B cell (primary cell): ENCODE measurements around the gene TSPAN18. TPM values are rescaled to one million over a fixed set of nuclear protein-coding genes. Genes with fewer than 3 reads are reported as not detected.

Experiments
- ATAC-seq: fragments of 200-7000 bp; cut with Tn5 transposase; one replicate; pipeline ENCODE4 v1.10.0; 2021; ENCODE audit warnings: low read depth, mild to moderate bottlenecking, moderate number of reproducible peaks, moderate library complexity
- CTCF ChIA-PET: fragments of 350-600 bp; sonication (Branson Sonifier 250); formaldehyde crosslinking; loops from one replicate; lab custom pipeline; 2021; ENCODE audit warnings: antibody characterized with exemption, inconsistent platforms; lab: Charles Lee
- POLR2A ChIA-PET: fragments of 350-600 bp; sonication (Branson Sonifier 250); formaldehyde crosslinking; loops from one replicate; lab custom pipeline; 2021; ENCODE audit warnings: antibody characterized with exemption; lab: Charles Lee
- DNase-seq: peaks from one replicate; pipeline ENCODE4 v3.0.0; 2013
- H2AFZ ChIP-seq: 2 replicates; pipeline ENCODE4 v1.6.1; 2012; ENCODE audit warnings: mild to moderate bottlenecking, low read depth, low read length; ENCODE audit not compliant: insufficient read depth, poor library complexity, severe bottlenecking
- H3K27ac ChIP-seq, 2 donors: 1 replicate in 1 of 2; 2 replicates in 1 of 2; pipeline ENCODE4 v1.5.1; 2012 to 2013; ENCODE audit warnings: low read length in 2 of 2, mild to moderate bottlenecking in 2 of 2, moderate library complexity in 1 of 2
- H3K27me3 ChIP-seq, 4 experiments: fragments of 200-600 bp in 1 of 4; sonication (generic) in 1 of 4; replicated peaks in 1 of 4; 1 replicate in 2 of 4; 2 replicates in 2 of 4; pipeline versions ENCODE4 v1.6.1 to v1.7.0; 2013 to 2016; ENCODE audit warnings: low read length in 3 of 4, mild to moderate bottlenecking in 2 of 4, mixed read lengths in 1 of 4, moderate library complexity in 1 of 4; ENCODE audit not compliant: insufficient read depth in 4 of 4, control insufficient read depth in 3 of 4; ENCODE audit errors: control extremely low read depth in 1 of 4
- H3K36me3 ChIP-seq, 2 experiments: replicated peaks in 1 of 2; 1 replicate in 1 of 2; 2 replicates in 1 of 2; pipeline versions ENCODE4 v1.6.1 to v1.7.1; 2013; ENCODE audit warnings: low read length in 1 of 2; ENCODE audit not compliant: insufficient read depth in 2 of 2, control insufficient read depth in 1 of 2; ENCODE audit errors: control extremely low read depth in 1 of 2, extremely low read depth in 1 of 2
- H3K4me1 ChIP-seq, 2 donors: fragments of 200-600 bp in 1 of 2; sonication (generic) in 1 of 2; 1 replicate in 1 of 2; 2 replicates in 1 of 2; pipeline versions ENCODE4 v1.5.1 to v1.6.1; 2013 to 2017; ENCODE audit warnings: low read length in 2 of 2; ENCODE audit not compliant: control insufficient read depth in 2 of 2, insufficient read depth in 2 of 2
- H3K4me2 ChIP-seq: replicated peaks from 2 replicates; pipeline ENCODE3; 2012; ENCODE audit warnings: mild to moderate bottlenecking, low read depth, low read length; ENCODE audit not compliant: poor library complexity, severe bottlenecking
- H3K4me3 ChIP-seq, 5 experiments: fragments of 200-600 bp in 1 of 5; sonication (generic) in 1 of 5; 1 replicate in 3 of 5; 2 replicates in 2 of 5; pipeline versions ENCODE4 v1.5.1 to v1.7.0; 2011 to 2016; ENCODE audit warnings: low read length in 4 of 5, mild to moderate bottlenecking in 4 of 5, low read depth in 2 of 5, control low read depth in 1 of 5, moderate library complexity in 1 of 5; ENCODE audit not compliant: insufficient read depth in 1 of 5; ENCODE audit errors: control extremely low read depth in 1 of 5, extremely low read depth in 1 of 5
- H3K79me2 ChIP-seq: fragments of 200-600 bp; sonication (generic); one replicate; pipeline ENCODE4 v1.6.0; 2016; ENCODE audit warnings: low read length; ENCODE audit not compliant: control insufficient read depth, insufficient read depth
- H3K9ac ChIP-seq: fragments of 200-600 bp; sonication (generic); 2 replicates; pipeline ENCODE4 v1.6.1; 2017; ENCODE audit warnings: mild to moderate bottlenecking, low read length, moderate library complexity
- H3K9me3 ChIP-seq, 3 donors: one replicate each; pipeline versions ENCODE4 v1.6.1 to v1.7.1; 2013; ENCODE audit warnings: low read length in 2 of 3; ENCODE audit not compliant: control insufficient read depth in 2 of 3, insufficient read depth in 1 of 3; ENCODE audit errors: control extremely low read depth in 1 of 3
- H4K20me1 ChIP-seq: 2 replicates; pipeline ENCODE4 v1.6.0; 2012; ENCODE audit warnings: mild to moderate bottlenecking, low read length; ENCODE audit not compliant: insufficient read depth, control insufficient read depth, poor library complexity, severe bottlenecking
- H3K27ac Mint-ChIP-seq: one replicate; pipeline ENCODE4 v1.8.0; 2021; ENCODE audit warnings: mixed read lengths
- H3K27me3 Mint-ChIP-seq: one replicate; pipeline ENCODE4 v1.8.0; 2021; ENCODE audit warnings: mixed read lengths
- H3K4me1 Mint-ChIP-seq: one replicate; pipeline ENCODE4 v1.8.0; 2021; ENCODE audit warnings: mixed read lengths
- H3K4me3 Mint-ChIP-seq: one replicate; pipeline ENCODE4 v1.8.0; 2021; ENCODE audit warnings: mixed read lengths
- H3K9me3 Mint-ChIP-seq: one replicate; pipeline ENCODE4 v1.8.0; 2022; ENCODE audit warnings: mixed read lengths; ENCODE audit not compliant: insufficient read depth
- CTCF ChIP-seq: fragments of 200-600 bp; IDR thresholded peaks from one replicate; pipeline ENCODE4 v1.8.0; 2022; ENCODE audit warnings: antibody characterized with exemption, mild to moderate bottlenecking
- EZH2 ChIP-seq: IDR thresholded peaks from 2 replicates; pipeline ENCODE4 v1.6.1; 2012; ENCODE audit warnings: borderline replicate concordance, low read depth, mild to moderate bottlenecking, moderate library complexity, low read length; ENCODE audit not compliant: insufficient read depth, poor library complexity, severe bottlenecking
- WGBS: methylation state at CpG from one replicate; pipeline ENCODE4 v1.1.5; 2013; ENCODE audit warnings: missing lambda C conversion rate; ENCODE audit not compliant: insufficient coverage; 5-methylcytosine and 5-hydroxymethylcytosine counted together
- intact Hi-C: fragments of 100-400 bp; cut with micrococcal nuclease; formaldehyde crosslinking; loops from one replicate; pipeline ENCODE4 v1.10.0; 2022
- polyA plus RNA-seq: library from polyadenylated mRNA; depleted of rRNA; stranded (reverse); fragments of >200 nt; gene quantifications from 2 replicates; pipeline ENCODE4 v1.2.3, GENCODE V29; 2012
- total RNA-seq, 2 donors: library from RNA; stranded (reverse); fragments of 120-200 nt in 1 of 2; gene quantifications; 1 replicate in 1 of 2; 2 replicates in 1 of 2; pipeline versions ENCODE4 v1.2.3 to v1.2.4, GENCODE V29; 2013 to 2022

Gene TSPAN18
- total and polyA plus RNA-seq, 2 donors (not counting 1 experiment from before 2014, with no cell fraction given): 0.75 to 2.0 TPM

- intact Hi-C loops: no loop called here
- Mint-ChIP-seq H3K9me3 (no peaks in the 10 kb centered on the region), H3K27me3 (peaks cover 8% of the 10 kb centered on the region), H3K4me3 (no peak overlapping the region), H3K4me1 (no peaks in the 10 kb centered on the region), H3K27ac (no peak overlapping the region)
- H3K9me3 ChIP-seq: peaks cover 0 to 14% (median 8%) of the 10 kb centered on the region in 3 donors
- peaks cover 0 to 4% (median 0%) of the 10 kb centered on the region in 4 experiments for H3K27me3 ChIP-seq
- no peaks in the 10 kb centered on the region for H3K36me3 ChIP-seq
- H3K4me1 ChIP-seq: no peaks in the 10 kb centered on the region
- no peaks in the 10 kb centered on the region for H3K79me2 ChIP-seq
- no peak for DNase-seq
- no peak for ATAC-seq
- TF ChIP-seq CTCF: no peak
- TF ChIP-seq EZH2: no peak
- ChIA-PET CTCF (interaction anchor here (1.3 kb wide), 1 partner anchor 12 kb away, joined by 6 read pairs; no protein-coding TSS in a partner anchor), POLR2A (no interaction called here)
- no peak overlapping the region for H3K9ac ChIP-seq
- H2AFZ ChIP-seq: no peak overlapping the region
- H3K4me3 ChIP-seq: no peak overlapping the region
- no peaks in the 10 kb centered on the region for H4K20me1 ChIP-seq
- WGBS: 96% methylated on average over 3 of the region's 3 CpGs
- no peak overlapping the region for H3K4me2 ChIP-seq
- no peak overlapping the region for H3K27ac ChIP-seq
Observed at GRCh38 chr11:44759743-44760476, 33.1 kb downstream of the TSPAN18 start.

- WGBS: no CpG with 5 or more reads among the region's 1 CpG
- no peaks in the 10 kb centered on the region for H3K9me3 Mint-ChIP-seq
- H2AFZ ChIP-seq: no peak overlapping the region
- no peak overlapping the region for H3K27ac Mint-ChIP-seq
- CTCF ChIA-PET: interaction anchor here (1.3 kb wide), 1 partner anchor 11 kb away, joined by 6 read pairs; no protein-coding TSS in a partner anchor
- no peaks in the 10 kb centered on the region for H3K36me3 ChIP-seq
- H3K27ac ChIP-seq: no peak overlapping the region
- POLR2A ChIA-PET: no interaction called here
- H3K4me1 Mint-ChIP-seq: no peaks in the 10 kb centered on the region
- H3K27me3 Mint-ChIP-seq: peaks cover 8% of the 10 kb centered on the region
- no peaks in the 10 kb centered on the region for H4K20me1 ChIP-seq
- ATAC-seq: no peak
- intact Hi-C loops: no loop called here
- no peak overlapping the region for H3K4me3 Mint-ChIP-seq
- H3K79me2 ChIP-seq: no peaks in the 10 kb centered on the region
- peaks cover 0 to 14% (median 8%) of the 10 kb centered on the region in 3 donors for H3K9me3 ChIP-seq
- no peak overlapping the region for H3K9ac ChIP-seq
- TF ChIP-seq CTCF (no peak), EZH2 (no peak)
- H3K4me3 ChIP-seq: no peak overlapping the region
- no peak for DNase-seq
- no peak overlapping the region for H3K4me2 ChIP-seq
- no peaks in the 10 kb centered on the region for H3K4me1 ChIP-seq
- peaks cover 0 to 4% (median 0%) of the 10 kb centered on the region in 4 experiments for H3K27me3 ChIP-seq
Observed at GRCh38 chr11:44760477-44760872, 33.7 kb downstream of the TSPAN18 start.
